Measurements from ENCODE around the gene LIMD2.

GRCh38 chr17:63657786-63658185 is 42.1 kb downstream of the LIMD2 start:
- TF ChIP-seq EZH2 (IDR thresholded peaks at IDR 0.05) (no peak), POLR2AphosphoS5 (IDR thresholded peaks at IDR 0.05; ENCODE audit: borderline replicate concordance, low read depth, low read length) (no peak), FOXP2 (optimal IDR thresholded peaks at IDR 0.05; ENCODE audit: control extremely low read depth, extremely low read length, insufficient read depth) (no peak)
